Neural progenitor cell (in vitro differentiated cells): ENCODE data around the gene DIRAS1.

Experiments
- CTCF ChIP-seq: fragments of 200-600 bp; sonication (generic); IDR thresholded peaks from 2 replicates; pipeline ENCODE4 v1.5.1; 2017; ENCODE audit warnings: antibody characterized with exemption, mild to moderate bottlenecking
- EZH2 ChIP-seq: fragments of 200-600 bp; sonication (generic); IDR thresholded peaks from 2 replicates; pipeline ENCODE4 v1.6.1; 2017; ENCODE audit warnings: antibody characterized with exemption, mild to moderate bottlenecking, moderate library complexity
- EZH2phosphoT487 ChIP-seq: fragments of 200-600 bp; sonication (generic); IDR thresholded peaks from 2 replicates; pipeline ENCODE4 v1.6.1; 2017; ENCODE audit warnings: antibody characterized with exemption

GRCh38 chr19:2747349-2747748 lies 26.2 kb upstream of the DIRAS1 start:
- TF ChIP-seq CTCF (no peak), EZH2 (no peak), EZH2phosphoT487 (no peak)
